ENCODE data around the gene SH3RF3. TPM values are rescaled to one million over a fixed set of nuclear protein-coding genes. Genes with fewer than 3 reads are reported as not detected.
A peak's percentile ranks its signal among the peaks of the same experiment; 100 is the strongest.

The SH3RF3 gene
- total RNA-seq, 1 donor from 2014 or later: 0.28 TPM

DNA sequence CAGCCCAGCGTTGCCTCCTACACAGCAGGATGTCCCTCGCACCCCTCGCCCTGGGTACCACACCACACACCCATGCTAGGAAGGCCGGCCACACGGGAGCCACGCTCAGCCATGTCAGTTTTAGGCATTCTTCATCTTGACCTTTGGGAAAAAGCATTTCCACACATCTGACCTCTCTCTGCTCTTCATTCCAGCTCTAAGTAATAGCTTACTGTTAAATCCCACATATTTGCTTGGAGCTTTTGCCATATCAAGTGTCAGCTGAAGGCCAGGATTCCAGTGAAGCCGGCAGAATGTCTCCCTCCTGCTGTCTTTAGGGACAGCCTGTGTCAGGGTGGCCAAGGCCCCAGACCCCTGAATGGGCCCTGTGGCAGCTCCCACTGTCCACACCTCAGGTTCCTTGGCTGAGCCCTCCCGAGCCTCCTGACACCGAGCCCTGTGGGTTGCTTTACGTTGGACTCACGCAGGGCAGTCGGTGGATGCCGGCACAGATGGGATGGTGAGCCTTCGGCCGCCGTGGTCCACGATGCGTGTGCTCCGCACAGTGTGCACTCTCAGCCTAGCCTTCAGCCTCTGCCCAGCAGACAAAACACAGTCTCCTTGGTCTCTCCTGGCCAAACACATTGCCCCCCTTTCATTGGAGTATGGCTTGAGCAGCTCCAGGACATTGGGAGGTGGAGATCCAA, 282.8 kb downstream of the SH3RF3 start:
- Histone ChIP-seq H2AFZ (replicated peaks) (no peak overlapping the region), H3K79me2 (ENCODE audit: low read depth) (no peaks in the 10 kb centered on the region), H4K20me1 (ENCODE audit: low read depth) (no peaks in the 10 kb centered on the region), H3K9me3 (ENCODE audit: low read depth) (no peaks in the 10 kb centered on the region), H3K4me1 (peaks cover 18% of the 10 kb centered on the region), H3K9ac (no peak overlapping the region), H3F3A (ENCODE audit: low read depth) (peaks cover 12% of the 10 kb centered on the region), H3K4me2 (no peak overlapping the region), H3K4me3 (no peak overlapping the region), H3K36me3 (no peaks in the 10 kb centered on the region), H3K27me3 (no peaks in the 10 kb centered on the region), H3K27ac (no peak overlapping the region)
- Mint-ChIP-seq H3K4me3 (peak overlapping the region; percentile 53), H3K4me1 (peaks cover 54% of the 10 kb centered on the region), H3K36me3 (peaks cover 7% of the 10 kb centered on the region), H3K9me3 (no peaks in the 10 kb centered on the region), H3K27ac (no peak overlapping the region), H3K27me3 (ENCODE audit: insufficient read depth, low read depth) (peaks cover 13% of the 10 kb centered on the region)
- no peak for DNase-seq (ENCODE audit: low spot score)
- TF ChIP-seq, protein P1, sequence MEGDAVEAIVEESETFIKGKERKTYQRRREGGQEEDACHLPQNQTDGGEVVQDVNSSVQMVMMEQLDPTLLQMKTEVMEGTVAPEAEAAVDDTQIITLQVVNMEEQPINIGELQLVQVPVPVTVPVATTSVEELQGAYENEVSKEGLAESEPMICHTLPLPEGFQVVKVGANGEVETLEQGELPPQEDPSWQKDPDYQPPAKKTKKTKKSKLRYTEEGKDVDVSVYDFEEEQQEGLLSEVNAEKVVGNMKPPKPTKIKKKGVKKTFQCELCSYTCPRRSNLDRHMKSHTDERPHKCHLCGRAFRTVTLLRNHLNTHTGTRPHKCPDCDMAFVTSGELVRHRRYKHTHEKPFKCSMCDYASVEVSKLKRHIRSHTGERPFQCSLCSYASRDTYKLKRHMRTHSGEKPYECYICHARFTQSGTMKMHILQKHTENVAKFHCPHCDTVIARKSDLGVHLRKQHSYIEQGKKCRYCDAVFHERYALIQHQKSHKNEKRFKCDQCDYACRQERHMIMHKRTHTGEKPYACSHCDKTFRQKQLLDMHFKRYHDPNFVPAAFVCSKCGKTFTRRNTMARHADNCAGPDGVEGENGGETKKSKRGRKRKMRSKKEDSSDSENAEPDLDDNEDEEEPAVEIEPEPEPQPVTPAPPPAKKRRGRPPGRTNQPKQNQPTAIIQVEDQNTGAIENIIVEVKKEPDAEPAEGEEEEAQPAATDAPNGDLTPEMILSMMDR (IDR thresholded peaks at IDR 0.05): no peak
- TF ChIP-seq EZH2 (IDR thresholded peaks at IDR 0.05) (no peak), EZH2phosphoT487 (IDR thresholded peaks at IDR 0.05) (no peak)

DNA sequence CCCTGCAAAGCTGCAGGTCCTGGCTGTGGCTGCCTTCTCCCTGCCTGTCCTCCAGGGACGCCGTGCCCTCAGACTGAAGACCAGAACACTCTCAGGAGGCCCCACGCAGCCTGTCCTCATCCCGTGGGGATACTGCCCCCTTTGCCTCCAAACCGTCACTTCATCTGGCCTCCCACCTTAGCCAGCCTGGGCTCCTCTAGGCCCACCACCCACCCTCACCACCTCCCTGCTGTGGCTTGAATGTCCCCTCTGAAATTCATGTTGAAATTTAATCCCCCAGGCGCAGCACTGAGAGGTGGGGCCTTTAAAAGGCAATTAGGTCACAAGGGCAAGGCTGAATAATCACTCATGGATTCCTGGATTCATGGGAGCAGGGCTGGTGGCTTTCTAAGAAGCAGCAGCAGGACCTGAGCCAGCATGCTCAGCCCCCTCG, 286.6 kb downstream of the SH3RF3 start:
- Mint-ChIP-seq H3K4me3 (no peak overlapping the region), H3K9me3 (no peaks in the 10 kb centered on the region), H3K4me1 (peaks cover 23% of the 10 kb centered on the region), H3K27ac (peak overlapping the region; percentile 42), H3K36me3 (peaks cover 7% of the 10 kb centered on the region), H3K27me3 (ENCODE audit: insufficient read depth, low read depth) (peaks cover 12% of the 10 kb centered on the region)
- H3K4me1 ChIP-seq: peaks cover 3% of the 10 kb centered on the region
- no peaks in the 10 kb centered on the region for H3K27me3 ChIP-seq
- peak; percentile 21 for DNase-seq (ENCODE audit: low spot score)
- TF ChIP-seq EZH2phosphoT487 (IDR thresholded peaks at IDR 0.05): no peak
- TF ChIP-seq, protein P1 (IDR thresholded peaks at IDR 0.05): peak; percentile 12
- no peak overlapping the region for H2AFZ ChIP-seq (replicated peaks)
- no peaks in the 10 kb centered on the region for H3K79me2 ChIP-seq (ENCODE audit: low read depth)
- no peaks in the 10 kb centered on the region for H4K20me1 ChIP-seq (ENCODE audit: low read depth)
- no peak overlapping the region for H3K27ac ChIP-seq
- H3K36me3 ChIP-seq: no peaks in the 10 kb centered on the region
- H3K9me3 ChIP-seq (ENCODE audit: low read depth): no peaks in the 10 kb centered on the region
- no peak overlapping the region for H3K9ac ChIP-seq
- peaks cover 6% of the 10 kb centered on the region for H3F3A ChIP-seq (ENCODE audit: low read depth)
- H3K4me2 ChIP-seq: no peak overlapping the region
- H3K4me3 ChIP-seq: no peak overlapping the region

DNA sequence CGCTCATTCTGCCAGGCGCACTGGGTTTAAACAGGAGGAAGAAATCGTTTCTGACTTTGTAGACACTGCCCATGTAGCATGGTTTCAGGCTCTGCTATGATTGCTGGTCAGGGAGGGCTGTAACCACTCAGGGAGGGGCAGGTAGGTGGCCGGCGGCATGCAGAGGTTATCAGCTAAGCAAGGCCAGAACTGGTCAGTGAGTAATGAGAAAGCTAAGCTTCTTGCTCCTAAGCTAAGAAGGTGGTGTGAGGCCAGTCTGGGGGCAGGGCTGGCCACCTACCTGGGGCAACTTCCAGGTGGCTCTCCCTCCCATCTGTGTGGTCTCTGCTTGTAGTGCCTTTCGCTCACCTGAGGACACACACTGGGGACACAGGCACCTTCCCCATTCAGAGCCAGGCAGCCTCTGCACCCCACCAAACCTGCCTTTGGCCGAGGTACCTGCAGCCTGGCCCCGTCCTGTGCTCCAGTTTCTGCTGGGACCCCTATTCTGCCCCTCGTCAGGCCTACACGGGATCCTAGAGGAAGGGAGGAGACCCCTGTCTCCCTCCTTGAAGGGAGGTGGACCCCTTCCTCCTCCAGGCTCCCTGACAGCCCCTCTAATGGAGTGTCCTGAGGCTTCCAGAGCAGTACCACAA, 288.8 kb downstream of the SH3RF3 start:
- Mint-ChIP-seq H3K36me3 (peaks cover 7% of the 10 kb centered on the region), H3K27me3 (ENCODE audit: insufficient read depth, low read depth) (peaks cover 7% of the 10 kb centered on the region), H3K27ac (no peak overlapping the region), H3K4me3 (no peak overlapping the region), H3K9me3 (no peaks in the 10 kb centered on the region), H3K4me1 (peaks cover 18% of the 10 kb centered on the region)
- no peak for DNase-seq (ENCODE audit: low spot score)
- no peaks in the 10 kb centered on the region for H3K36me3 ChIP-seq
- no peak for TF ChIP-seq EZH2 (IDR thresholded peaks at IDR 0.05)
- TF ChIP-seq, protein P1 (IDR thresholded peaks at IDR 0.05): no peak
- TF ChIP-seq EZH2phosphoT487 (IDR thresholded peaks at IDR 0.05): no peak
- no peak overlapping the region for H3K4me3 ChIP-seq
- no peaks in the 10 kb centered on the region for H3K27me3 ChIP-seq
- H4K20me1 ChIP-seq (ENCODE audit: low read depth): no peaks in the 10 kb centered on the region
- no peak overlapping the region for H3K9ac ChIP-seq
- H3F3A ChIP-seq (ENCODE audit: low read depth): no peaks in the 10 kb centered on the region
- no peak overlapping the region for H3K4me2 ChIP-seq
- H3K4me1 ChIP-seq: no peaks in the 10 kb centered on the region
- H3K9me3 ChIP-seq (ENCODE audit: low read depth): no peaks in the 10 kb centered on the region
- no peaks in the 10 kb centered on the region for H3K79me2 ChIP-seq (ENCODE audit: low read depth)
- H3K27ac ChIP-seq: no peak overlapping the region
- H2AFZ ChIP-seq (replicated peaks): no peak overlapping the region
